Tibial nerve (tissue), 3 donors: ENCODE data around the gene MT1E.

Experiments used
- CTCF ChIP-seq, 5 experiments: fragments of 200-600 bp in 3 of 5; fragments of 450-650 bp in 2 of 5; sonication (generic) in 3 of 5; IDR thresholded peaks; one replicate each; pipeline ENCODE4 v1.5.1; 2016 to 2019; ENCODE audit warnings: antibody characterized with exemption in 5 of 5, mild to moderate bottlenecking in 3 of 5, moderate library complexity in 2 of 5
- POLR2A ChIP-seq, 2 donors: fragments of 450-650 bp; IDR thresholded peaks; one replicate each; pipeline ENCODE4 v1.6.1; 2017; ENCODE audit warnings: antibody characterized with exemption in 2 of 2, mild to moderate bottlenecking in 2 of 2, moderate library complexity in 2 of 2

- TF ChIP-seq CTCF (IDR thresholded peaks at IDR 0.05) = no peak
- no peak for TF ChIP-seq POLR2A (IDR thresholded peaks at IDR 0.05)
Observed at GRCh38 chr16:56614549-56614991, 11.0 kb upstream of the MT1E start.
